Peyer's patch (tissue), 4 donors: Measurements from ENCODE around the gene PPP6R3. TPM values are rescaled to one million over a fixed set of nuclear protein-coding genes. Genes with fewer than 3 reads are reported as not detected.

Experiments
- DNase-seq, 3 donors: peaks; one replicate each; pipeline ENCODE4 v3.0.0-alpha.2; 2017 to 2019
- H3K27ac ChIP-seq, 4 donors: fragments of 200-600 bp; sonication (generic); one replicate each; pipeline ENCODE4 v1.5.1; 2016 to 2019
- H3K27me3 ChIP-seq, 2 donors: fragments of 200-600 bp; sonication (generic); one replicate each; pipeline ENCODE4 v1.5.1; 2019
- H3K36me3 ChIP-seq, 3 donors: fragments of 200-600 bp; sonication (generic); one replicate each; pipeline ENCODE4 v1.5.1; 2016 to 2019
- H3K4me1 ChIP-seq, 4 donors: fragments of 200-600 bp; sonication (generic); one replicate each; pipeline ENCODE4 v1.5.1; 2016 to 2019
- H3K4me3 ChIP-seq, 4 donors: fragments of 200-600 bp; sonication (generic); 1 replicate in 3 of 4; 2 replicates in 1 of 4; pipeline ENCODE4 v1.5.1; 2016 to 2019; ENCODE audit warnings: mild to moderate bottlenecking in 1 of 4
- H3K9me3 ChIP-seq, 4 donors: fragments of 200-600 bp; sonication (generic); one replicate each; pipeline ENCODE4 v1.5.1; 2016 to 2019; ENCODE audit warnings: mild to moderate bottlenecking in 1 of 4
- POLR2A ChIP-seq, 2 donors: fragments of 450-650 bp; IDR thresholded peaks; one replicate each; pipeline ENCODE4 v1.5.1; 2017; ENCODE audit warnings: antibody characterized with exemption in 2 of 2, mild to moderate bottlenecking in 2 of 2, moderate library complexity in 2 of 2
- total RNA-seq, 4 donors: library from RNA; depleted of rRNA; stranded (reverse); fragments of >200 nt; gene quantifications; one replicate each; pipeline ENCODE4 v1.1.0, GENCODE V29; 2016
- TF ChIP-seq, protein P1 (sequence below), 6 experiments: fragments of 450-650 bp in 4 of 6; fragments of 200-600 bp in 2 of 6; sonication (generic) in 1 of 6; IDR thresholded peaks; one replicate each; pipeline ENCODE4 v1.5.1; 2017 to 2019; ENCODE audit warnings: antibody characterized with exemption in 6 of 6, mild to moderate bottlenecking in 3 of 6, moderate library complexity in 1 of 6

The PPP6R3 gene
- total RNA-seq, 4 donors from 2014 or later: 130 to 282 (median 156) TPM

DNA sequence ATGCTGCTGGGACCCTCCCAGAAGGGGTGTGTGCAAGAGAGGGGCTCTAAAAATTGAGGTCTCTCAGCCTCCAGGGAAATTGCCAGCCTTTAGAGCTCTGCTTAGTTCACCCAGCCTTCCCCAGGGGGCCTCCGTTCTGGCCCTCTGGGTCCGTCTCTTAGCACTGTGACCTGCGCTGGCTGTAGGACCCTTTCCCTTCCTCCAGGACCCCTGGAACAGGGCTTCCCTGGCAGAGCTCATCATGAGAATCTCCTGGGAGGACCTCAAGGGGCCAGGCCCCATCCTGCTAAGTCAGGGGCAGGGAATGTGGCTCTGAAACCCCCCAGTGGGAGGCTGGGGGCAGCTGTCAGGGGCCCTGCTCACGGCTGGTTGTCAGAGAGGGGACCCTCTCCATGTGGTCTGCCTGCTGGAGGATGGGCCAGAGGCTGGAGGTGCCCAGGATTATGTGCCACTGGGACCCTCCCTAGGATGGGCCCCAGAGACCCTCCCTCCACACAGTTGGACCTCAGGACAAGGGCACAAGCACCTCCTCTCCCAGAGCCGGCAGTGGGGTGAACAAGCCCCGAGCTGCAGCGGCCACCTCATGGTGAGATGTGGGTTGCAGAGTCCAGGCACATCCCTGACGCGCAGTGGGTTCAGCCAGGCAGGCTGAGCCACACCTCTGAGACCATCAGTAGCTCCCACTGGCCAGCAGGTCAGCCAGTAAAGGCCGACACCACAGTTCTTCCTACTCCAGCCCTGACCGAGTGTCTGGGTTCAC, 196.6 kb downstream of the PPP6R3 start:
- Histone ChIP-seq H3K36me3 (no peaks in the 10 kb centered on the region), H3K4me1 (no peaks in the 10 kb centered on the region), H3K27me3 (no peaks in the 10 kb centered on the region), H3K9me3 (no peaks in the 10 kb centered on the region), H3K27ac (no peak overlapping the region), H3K4me3 (no peak overlapping the region)
- TF ChIP-seq, protein P1, sequence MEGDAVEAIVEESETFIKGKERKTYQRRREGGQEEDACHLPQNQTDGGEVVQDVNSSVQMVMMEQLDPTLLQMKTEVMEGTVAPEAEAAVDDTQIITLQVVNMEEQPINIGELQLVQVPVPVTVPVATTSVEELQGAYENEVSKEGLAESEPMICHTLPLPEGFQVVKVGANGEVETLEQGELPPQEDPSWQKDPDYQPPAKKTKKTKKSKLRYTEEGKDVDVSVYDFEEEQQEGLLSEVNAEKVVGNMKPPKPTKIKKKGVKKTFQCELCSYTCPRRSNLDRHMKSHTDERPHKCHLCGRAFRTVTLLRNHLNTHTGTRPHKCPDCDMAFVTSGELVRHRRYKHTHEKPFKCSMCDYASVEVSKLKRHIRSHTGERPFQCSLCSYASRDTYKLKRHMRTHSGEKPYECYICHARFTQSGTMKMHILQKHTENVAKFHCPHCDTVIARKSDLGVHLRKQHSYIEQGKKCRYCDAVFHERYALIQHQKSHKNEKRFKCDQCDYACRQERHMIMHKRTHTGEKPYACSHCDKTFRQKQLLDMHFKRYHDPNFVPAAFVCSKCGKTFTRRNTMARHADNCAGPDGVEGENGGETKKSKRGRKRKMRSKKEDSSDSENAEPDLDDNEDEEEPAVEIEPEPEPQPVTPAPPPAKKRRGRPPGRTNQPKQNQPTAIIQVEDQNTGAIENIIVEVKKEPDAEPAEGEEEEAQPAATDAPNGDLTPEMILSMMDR (IDR thresholded peaks at IDR 0.05): no peak
- TF ChIP-seq POLR2A (IDR thresholded peaks at IDR 0.05): no peak
- no peak for DNase-seq

DNA sequence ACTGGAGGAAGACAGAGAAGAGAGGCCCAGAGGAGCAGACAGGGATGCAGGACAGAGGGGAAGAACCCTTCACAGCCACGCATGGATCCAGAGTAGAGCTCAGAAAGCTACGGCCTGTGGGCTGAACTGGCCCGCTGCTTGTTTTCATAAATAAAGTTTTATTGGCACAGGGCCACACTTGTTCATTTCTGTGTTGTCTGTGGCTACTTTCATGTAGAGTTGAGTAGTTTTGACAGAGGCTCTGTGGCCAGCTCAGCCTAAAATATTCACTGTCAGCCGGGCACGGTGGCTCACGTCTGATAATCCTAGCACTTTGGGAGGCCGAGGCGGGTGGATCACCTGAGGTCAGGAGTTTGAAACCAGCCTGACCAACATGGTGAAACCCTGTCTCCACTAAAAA, 197.5 kb downstream of the PPP6R3 start:
- Histone ChIP-seq H3K36me3 (no peaks in the 10 kb centered on the region), H3K4me3 (no peak overlapping the region), H3K4me1 (no peaks in the 10 kb centered on the region), H3K9me3 (no peaks in the 10 kb centered on the region), H3K27me3 (no peaks in the 10 kb centered on the region), H3K27ac (no peak overlapping the region)
- TF ChIP-seq, protein P1 (IDR thresholded peaks at IDR 0.05): no peak
- TF ChIP-seq POLR2A (IDR thresholded peaks at IDR 0.05): no peak
- DNase-seq: no peak

DNA sequence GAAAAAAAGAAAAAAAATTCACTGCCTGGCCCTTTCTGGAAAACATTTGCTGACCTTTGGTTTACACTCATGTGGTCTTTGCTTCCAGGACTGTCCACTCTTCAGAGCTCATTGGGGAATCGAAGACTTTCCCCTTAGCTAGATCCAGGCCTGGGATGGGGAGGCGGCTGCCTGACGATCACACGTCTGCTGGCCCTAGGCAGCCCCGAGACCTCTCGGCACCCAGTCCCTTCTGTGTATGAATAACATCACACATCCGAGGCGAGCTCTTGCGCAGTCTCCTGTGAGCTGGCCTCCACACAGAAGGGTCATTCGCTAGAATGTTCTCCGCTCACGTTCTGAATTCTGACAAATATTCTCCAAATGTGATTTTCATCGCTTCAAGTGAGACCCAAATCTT, 198.1 kb downstream of the PPP6R3 start:
- Histone ChIP-seq H3K4me1 (no peaks in the 10 kb centered on the region), H3K9me3 (no peaks in the 10 kb centered on the region), H3K27me3 (no peaks in the 10 kb centered on the region), H3K27ac (no peak overlapping the region), H3K4me3 (no peak overlapping the region), H3K36me3 (no peaks in the 10 kb centered on the region)
- DNase-seq: no peak
- TF ChIP-seq, protein P1 (IDR thresholded peaks at IDR 0.05): no peak
- no peak for TF ChIP-seq POLR2A (IDR thresholded peaks at IDR 0.05)

DNA sequence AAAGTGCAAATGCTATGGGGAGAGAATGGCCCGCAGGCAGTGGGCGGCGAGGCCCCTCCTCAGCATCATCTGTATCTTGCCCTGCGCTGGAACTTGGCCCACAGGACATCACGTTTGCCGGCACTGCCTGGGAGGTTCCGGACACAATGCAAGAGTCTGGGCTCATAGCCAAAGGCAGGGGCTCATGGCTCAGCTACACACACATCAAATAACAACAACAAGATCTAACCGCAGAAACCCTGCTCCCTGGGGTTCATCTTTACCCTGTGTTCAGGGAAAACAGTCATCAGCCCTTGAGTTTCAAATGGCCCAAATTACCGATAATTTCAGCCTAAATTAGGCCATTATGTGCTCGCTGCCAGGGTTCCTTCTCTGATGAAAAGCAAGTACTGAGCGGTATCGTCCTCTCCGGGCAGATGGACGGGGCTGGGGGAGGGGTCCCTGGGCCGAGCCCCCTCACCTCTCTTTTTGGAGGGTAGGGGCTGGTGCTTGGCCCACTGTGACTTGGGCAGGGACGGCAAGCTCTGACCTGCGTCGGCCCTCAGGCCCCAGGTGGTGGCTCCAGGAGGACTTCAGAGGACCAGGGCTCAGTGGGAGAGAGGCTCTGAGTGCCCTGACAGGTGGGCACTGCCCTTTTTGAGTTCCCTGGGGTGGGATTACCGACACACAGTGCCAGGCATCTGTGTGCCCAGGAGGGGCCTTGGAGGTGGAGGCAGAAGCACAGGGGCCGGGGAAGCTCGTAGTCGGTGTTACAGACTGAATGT, 198.8 kb downstream of the PPP6R3 start:
- TF ChIP-seq, protein P1 (IDR thresholded peaks at IDR 0.05): no peak
- TF ChIP-seq POLR2A (IDR thresholded peaks at IDR 0.05): no peak
- no peak overlapping the region for H3K4me3 ChIP-seq
- peak in 1 of 3 donors; percentile 48 for DNase-seq

DNA sequence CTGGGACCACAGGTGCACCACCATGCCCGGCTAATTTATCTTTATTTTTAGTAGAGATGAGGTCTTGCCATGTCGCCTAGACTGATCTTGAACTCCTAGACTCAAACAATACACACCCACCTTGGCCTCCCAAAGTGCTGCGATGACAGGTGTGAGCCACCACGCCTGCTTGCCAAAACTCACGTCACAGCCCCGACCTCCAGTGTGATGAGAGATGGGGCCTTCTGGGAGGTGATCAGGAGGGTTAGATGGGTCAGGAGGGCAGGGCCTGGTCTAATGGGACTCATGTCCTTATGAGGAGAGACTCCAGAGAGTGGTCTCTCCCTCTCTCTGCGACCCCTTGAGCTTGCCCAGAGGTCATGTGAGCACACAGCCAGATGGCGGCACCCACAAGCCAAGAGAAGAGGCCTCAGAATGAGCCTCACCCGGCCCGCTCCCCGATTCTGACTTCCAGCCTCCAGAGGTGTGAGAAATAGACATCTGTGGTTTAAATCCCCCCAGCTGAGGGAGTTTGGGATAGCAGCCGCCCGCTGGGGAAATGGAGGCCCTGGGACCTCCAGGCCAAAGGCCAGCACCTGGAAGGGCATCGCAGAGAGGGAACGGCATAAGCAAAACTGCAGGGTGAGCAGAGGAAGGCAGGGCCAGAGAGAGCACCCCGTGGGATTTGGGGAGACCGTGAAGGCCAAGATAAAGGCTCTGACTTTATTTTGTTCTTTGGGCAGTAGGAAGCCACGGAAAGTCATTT, 199.7 kb downstream of the PPP6R3 start:
- peak in 1 of 3 donors; percentile 27 for DNase-seq
- no peak for TF ChIP-seq POLR2A (IDR thresholded peaks at IDR 0.05)
- TF ChIP-seq, protein P1 (IDR thresholded peaks at IDR 0.05): no peak

More for the DNA sequence above, 198.8 kb downstream of the PPP6R3 start:
- no peaks in the 10 kb centered on the region for H3K27me3 ChIP-seq
- no peaks in the 10 kb centered on the region for H3K9me3 ChIP-seq
- H3K4me1 ChIP-seq: no peaks in the 10 kb centered on the region
- no peak overlapping the region for H3K27ac ChIP-seq
- H3K36me3 ChIP-seq: no peaks in the 10 kb centered on the region

More for the DNA sequence above, 199.7 kb downstream of the PPP6R3 start:
- H3K4me3 ChIP-seq: no peak overlapping the region
- no peaks in the 10 kb centered on the region for H3K4me1 ChIP-seq
- H3K9me3 ChIP-seq: no peaks in the 10 kb centered on the region
- no peaks in the 10 kb centered on the region for H3K27me3 ChIP-seq
- no peaks in the 10 kb centered on the region for H3K36me3 ChIP-seq
- H3K27ac ChIP-seq: no peak overlapping the region
